RWPE2 (cell line): ENCODE results near the gene RELT.

ENCODE experiments used
- ATAC-seq: fragments of 200-7000 bp; cut with Tn5 transposase; 3 replicates; pipeline ENCODE4 v1.9.1; 2021; ENCODE audit warnings: low read depth
- DNase-seq: peaks from one replicate; pipeline ENCODE4 v3.0.0-alpha.2; 2020; ENCODE audit warnings: low spot score
- H3K27ac ChIP-seq: fragments of 450-650 bp; 2 replicates; pipeline ENCODE4 v1.5.1; 2017; ENCODE audit warnings: mild to moderate bottlenecking; ENCODE audit not compliant: poor library complexity, severe bottlenecking
- H3K27me3 ChIP-seq: fragments of 250-450 bp; sonication (Bioruptor Pico); 2 replicates; pipeline ENCODE4 v1.5.1; 2021; ENCODE audit warnings: mild to moderate bottlenecking, moderate library complexity; ENCODE audit not compliant: insufficient read depth, poor library complexity, severe bottlenecking
- H3K36me3 ChIP-seq: fragments of 250-450 bp; sonication (Bioruptor Pico); 2 replicates; pipeline ENCODE4 v1.5.1; 2020; ENCODE audit warnings: low read depth, mild to moderate bottlenecking, moderate library complexity
- H3K4me1 ChIP-seq: fragments of 250-450 bp; sonication (Bioruptor Pico); 2 replicates; pipeline ENCODE4 v1.5.1; 2021; ENCODE audit warnings: mild to moderate bottlenecking, moderate library complexity; ENCODE audit not compliant: insufficient read depth, poor library complexity, severe bottlenecking
- H3K4me3 ChIP-seq: fragments of 250-450 bp; sonication (Bioruptor Pico); 2 replicates; pipeline ENCODE4 v1.5.1; 2021; ENCODE audit warnings: mild to moderate bottlenecking, moderate library complexity; ENCODE audit not compliant: severe bottlenecking
- H3K9me3 ChIP-seq: fragments of 250-450 bp; sonication (Bioruptor Pico); 2 replicates; pipeline ENCODE4 v1.5.1; 2021; ENCODE audit warnings: mild to moderate bottlenecking, moderate library complexity; ENCODE audit not compliant: severe bottlenecking
- TF ChIP-seq, protein P1 (sequence below): fragments of 450-650 bp; IDR thresholded peaks from one replicate; pipeline ENCODE4 v1.5.1; 2017; ENCODE audit warnings: mild to moderate bottlenecking, moderate library complexity; ENCODE audit not compliant: poor library complexity, severe bottlenecking

RELT gene

DNA sequence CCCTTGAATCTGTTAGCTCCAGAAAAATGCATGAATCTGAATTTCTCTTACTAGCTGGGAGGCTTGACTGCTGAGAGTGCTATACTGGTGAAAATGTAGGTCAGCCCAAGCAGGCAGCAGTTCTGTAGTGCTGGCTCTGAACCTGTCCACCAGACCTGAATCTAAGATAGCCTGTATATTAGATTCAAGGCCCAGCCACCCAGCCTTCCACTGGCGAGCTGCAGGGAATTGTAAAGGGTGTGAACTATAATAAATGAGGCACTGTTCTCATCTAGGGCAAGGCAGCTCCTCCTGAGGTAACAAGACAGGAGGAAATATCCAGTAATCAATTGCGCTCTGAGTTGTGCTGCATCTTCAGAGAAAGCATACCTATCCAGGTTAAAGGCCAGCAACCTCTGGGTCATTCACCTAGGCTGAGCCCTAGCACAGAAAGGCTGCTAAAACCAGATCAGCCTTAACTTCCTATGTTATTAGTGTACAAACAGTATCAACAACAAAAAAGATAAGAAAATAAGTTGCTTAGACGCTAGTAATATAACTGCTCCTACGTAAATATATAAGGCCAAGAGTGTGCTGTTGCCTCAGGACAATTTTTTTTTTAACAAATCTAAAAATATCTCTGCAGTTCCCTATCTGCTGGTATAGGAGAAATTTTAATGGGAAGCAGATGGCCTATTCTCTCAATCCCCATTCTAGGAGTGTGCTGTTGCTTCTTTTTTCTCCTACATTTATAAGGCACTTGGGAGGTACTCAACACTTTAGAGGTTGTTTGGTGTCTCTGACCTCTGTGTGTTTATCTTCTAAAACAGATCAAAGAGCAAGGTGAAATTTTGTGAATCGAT lies 63.0 kb downstream of the RELT start:
- TF ChIP-seq, protein P1, sequence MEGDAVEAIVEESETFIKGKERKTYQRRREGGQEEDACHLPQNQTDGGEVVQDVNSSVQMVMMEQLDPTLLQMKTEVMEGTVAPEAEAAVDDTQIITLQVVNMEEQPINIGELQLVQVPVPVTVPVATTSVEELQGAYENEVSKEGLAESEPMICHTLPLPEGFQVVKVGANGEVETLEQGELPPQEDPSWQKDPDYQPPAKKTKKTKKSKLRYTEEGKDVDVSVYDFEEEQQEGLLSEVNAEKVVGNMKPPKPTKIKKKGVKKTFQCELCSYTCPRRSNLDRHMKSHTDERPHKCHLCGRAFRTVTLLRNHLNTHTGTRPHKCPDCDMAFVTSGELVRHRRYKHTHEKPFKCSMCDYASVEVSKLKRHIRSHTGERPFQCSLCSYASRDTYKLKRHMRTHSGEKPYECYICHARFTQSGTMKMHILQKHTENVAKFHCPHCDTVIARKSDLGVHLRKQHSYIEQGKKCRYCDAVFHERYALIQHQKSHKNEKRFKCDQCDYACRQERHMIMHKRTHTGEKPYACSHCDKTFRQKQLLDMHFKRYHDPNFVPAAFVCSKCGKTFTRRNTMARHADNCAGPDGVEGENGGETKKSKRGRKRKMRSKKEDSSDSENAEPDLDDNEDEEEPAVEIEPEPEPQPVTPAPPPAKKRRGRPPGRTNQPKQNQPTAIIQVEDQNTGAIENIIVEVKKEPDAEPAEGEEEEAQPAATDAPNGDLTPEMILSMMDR: no peak
- Histone ChIP-seq H3K4me3 (no peak overlapping the region), H3K36me3 (no peaks in the 10 kb centered on the region), H3K4me1 (no peaks in the 10 kb centered on the region), H3K27me3 (no peaks in the 10 kb centered on the region), H3K27ac (no peak overlapping the region), H3K9me3 (peaks cover 2% of the 10 kb centered on the region)
- DNase-seq (no peak), ATAC-seq (no peak)

DNA sequence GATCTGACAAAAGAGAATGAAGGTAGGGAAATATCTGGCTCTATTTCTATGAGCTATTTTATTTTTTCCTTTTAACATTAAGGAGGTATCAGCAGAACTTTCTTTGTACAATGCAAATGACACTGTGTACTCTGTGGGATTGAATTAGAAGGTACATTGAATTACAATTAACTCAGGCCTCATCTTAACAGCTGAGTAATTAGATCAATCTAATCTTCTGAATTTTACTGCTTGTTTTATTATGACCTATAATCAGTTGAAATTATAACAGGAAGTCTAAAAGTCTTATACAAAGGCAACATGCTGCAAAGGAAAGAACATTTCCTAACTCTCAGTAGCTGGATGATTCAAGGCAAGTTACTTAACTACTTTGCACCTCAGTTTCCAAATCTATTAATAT lies 69.8 kb downstream of the RELT start:
- no peaks in the 10 kb centered on the region for H3K27me3 ChIP-seq
- TF ChIP-seq, protein P1: no peak
- no peaks in the 10 kb centered on the region for H3K4me1 ChIP-seq
- no peak for ATAC-seq
- H3K27ac ChIP-seq: no peak overlapping the region
- no peak overlapping the region for H3K4me3 ChIP-seq
- H3K36me3 ChIP-seq: no peaks in the 10 kb centered on the region
- H3K9me3 ChIP-seq: no peaks in the 10 kb centered on the region
- no peak for DNase-seq

DNA sequence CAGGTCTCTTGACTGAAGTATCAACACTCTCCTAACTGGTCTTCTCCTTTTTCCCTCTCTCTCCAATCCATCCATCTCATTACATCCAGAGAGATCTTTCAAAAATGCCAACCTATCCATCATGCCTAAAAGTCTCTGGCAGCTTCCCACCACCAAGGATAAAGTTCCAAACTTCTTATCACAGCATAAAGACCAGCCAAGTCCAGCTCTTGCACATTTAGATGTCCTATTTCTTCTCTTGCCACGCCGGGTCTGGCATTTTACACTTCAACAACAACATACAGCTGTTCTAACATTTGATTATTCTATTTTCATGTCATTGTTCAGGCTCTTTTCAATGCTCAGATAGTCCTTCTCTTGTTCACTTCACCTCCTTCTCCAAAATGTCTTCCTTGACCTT lies 70.6 kb downstream of the RELT start:
- TF ChIP-seq, protein P1: no peak
- no peak overlapping the region for H3K27ac ChIP-seq
- no peaks in the 10 kb centered on the region for H3K4me1 ChIP-seq
- H3K4me3 ChIP-seq: no peak overlapping the region
- no peaks in the 10 kb centered on the region for H3K9me3 ChIP-seq
- no peaks in the 10 kb centered on the region for H3K27me3 ChIP-seq
- no peaks in the 10 kb centered on the region for H3K36me3 ChIP-seq
- ATAC-seq (no peak), DNase-seq (no peak)
